Cardiac fibroblast (primary cell): ENCODE data around the gene SH2D5.

Experiments used
- DNase-seq, 2 donors: peaks; one replicate each; pipeline versions ENCODE4 v3.0.0 to v3.0.0-alpha.2; 2010; ENCODE audit warnings: low read depth in 2 of 2
- H3K4me3 ChIP-seq, 2 donors: replicated peaks in 1 of 2; 1 replicate in 1 of 2; 2 replicates in 1 of 2; pipeline ENCODE4 v1.5.1; 2011; ENCODE audit warnings: low read depth in 2 of 2, low read length in 2 of 2, mild to moderate bottlenecking in 2 of 2, moderate library complexity in 1 of 2
- TF ChIP-seq, protein P1 (sequence below): IDR thresholded peaks from one replicate; pipeline ENCODE4 v1.5.1; 2011; ENCODE audit warnings: low read depth, mild to moderate bottlenecking, low read length, inconsistent platforms

SH2D5 gene

DNA sequence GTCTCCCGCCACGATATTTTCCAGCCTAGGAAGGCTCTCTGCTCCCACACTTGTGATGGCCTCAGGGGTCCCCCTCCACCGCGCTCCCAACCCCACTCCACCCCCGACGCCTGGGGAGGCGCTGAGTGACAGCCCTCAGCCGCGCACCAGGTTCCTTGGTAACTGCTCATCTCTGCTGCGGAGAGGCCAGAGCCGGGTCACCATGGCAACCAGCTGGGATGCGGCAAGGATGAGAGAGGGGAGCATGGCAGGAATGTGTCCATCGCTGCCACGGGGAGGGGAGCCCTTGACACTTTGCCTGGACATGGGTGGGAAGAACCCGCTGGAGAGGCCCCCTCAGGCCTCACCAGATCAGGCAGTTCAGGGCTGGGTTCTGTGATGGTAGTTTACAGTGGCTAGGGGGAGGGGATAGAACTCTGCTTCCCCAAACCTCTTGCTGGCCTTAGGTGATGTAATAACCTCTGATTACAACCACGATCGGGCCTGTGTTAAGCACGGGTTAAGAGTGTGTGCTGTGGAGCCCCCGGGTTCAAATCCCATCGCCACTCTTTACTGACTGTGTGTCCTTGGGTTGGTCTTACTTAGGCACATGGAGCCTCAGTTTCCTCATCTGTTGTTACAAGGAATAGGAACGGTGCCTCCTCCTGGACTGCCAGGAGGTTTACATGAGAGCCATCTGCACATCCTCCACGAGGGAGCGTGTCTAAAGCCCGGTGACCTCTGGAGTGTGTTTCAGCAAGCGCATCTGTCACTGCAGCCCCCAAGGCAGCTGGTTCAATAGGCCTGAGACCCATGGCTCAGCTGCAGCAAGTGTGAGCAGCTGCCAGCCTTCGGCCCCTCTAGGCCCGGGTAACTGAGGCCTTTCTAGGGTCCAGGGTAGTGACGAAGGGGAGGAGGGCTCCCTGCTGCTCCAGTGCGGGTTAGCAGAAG, 21.0 kb downstream of the SH2D5 start:
- no peak for DNase-seq
- TF ChIP-seq, protein P1, sequence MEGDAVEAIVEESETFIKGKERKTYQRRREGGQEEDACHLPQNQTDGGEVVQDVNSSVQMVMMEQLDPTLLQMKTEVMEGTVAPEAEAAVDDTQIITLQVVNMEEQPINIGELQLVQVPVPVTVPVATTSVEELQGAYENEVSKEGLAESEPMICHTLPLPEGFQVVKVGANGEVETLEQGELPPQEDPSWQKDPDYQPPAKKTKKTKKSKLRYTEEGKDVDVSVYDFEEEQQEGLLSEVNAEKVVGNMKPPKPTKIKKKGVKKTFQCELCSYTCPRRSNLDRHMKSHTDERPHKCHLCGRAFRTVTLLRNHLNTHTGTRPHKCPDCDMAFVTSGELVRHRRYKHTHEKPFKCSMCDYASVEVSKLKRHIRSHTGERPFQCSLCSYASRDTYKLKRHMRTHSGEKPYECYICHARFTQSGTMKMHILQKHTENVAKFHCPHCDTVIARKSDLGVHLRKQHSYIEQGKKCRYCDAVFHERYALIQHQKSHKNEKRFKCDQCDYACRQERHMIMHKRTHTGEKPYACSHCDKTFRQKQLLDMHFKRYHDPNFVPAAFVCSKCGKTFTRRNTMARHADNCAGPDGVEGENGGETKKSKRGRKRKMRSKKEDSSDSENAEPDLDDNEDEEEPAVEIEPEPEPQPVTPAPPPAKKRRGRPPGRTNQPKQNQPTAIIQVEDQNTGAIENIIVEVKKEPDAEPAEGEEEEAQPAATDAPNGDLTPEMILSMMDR = no peak
- H3K4me3 ChIP-seq = no peak overlapping the region

DNA sequence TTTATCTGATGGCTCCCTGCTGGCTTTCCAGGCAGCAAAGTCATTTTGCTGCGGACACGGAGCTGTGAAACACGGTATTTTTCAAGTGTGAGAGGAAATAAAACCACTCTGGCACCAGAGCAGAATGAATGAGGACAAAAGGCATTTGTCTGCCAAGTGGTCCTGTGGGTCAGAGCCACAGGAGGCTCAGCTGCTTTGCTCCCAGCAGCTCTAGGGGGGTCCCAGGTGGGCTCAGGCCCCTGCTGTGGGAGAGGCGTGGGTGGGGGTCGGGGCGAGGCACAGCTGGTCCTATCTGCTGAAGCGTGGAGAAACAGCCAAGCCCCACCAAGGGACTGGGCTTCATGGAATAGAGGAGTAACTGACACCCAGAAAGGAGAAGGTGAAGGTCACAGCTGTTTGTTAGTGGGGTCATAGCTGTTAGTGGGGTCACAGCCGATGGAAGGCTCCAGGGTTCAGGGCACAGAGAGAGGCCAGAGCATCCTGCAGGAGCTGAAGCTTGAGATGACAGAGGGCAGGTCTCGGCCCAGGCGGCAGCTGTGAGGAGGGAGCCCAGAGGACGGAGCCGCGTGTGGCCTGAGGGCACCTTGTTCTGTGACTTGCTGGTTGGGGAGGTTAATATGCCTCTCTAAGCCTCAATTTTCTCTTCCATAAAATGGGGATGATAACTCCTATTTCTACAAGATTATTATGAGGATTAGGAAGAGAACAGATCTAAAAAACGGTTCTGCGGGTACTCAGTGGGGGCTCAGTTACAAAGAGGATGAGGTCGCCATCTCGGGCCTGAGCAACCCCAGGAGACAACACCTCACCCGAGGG, 21.8 kb downstream of the SH2D5 start:
- no peak for DNase-seq
- H3K4me3 ChIP-seq = no peak overlapping the region
- TF ChIP-seq, protein P1 = no peak

DNA sequence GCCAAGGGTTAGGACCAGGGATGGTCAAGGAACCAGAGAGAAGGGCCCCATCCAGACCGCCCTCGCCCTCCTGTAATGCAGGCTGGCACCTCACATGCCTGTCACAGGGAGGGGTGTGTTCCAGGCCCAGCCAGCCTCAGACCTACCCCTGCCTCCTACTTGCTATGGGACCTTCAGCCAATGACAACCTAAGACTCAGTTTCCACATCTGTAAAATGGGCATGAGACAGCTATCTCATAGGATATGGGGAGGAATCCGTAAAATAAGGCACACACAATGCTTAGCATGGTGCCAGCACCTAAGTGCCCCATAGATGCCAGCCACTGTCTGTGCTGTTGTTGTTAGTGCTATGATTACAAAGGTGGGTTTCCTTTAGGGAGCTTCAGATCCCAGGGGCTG, 22.6 kb downstream of the SH2D5 start:
- DNase-seq = no peak
- H3K4me3 ChIP-seq = no peak overlapping the region
- TF ChIP-seq, protein P1 = no peak

DNA sequence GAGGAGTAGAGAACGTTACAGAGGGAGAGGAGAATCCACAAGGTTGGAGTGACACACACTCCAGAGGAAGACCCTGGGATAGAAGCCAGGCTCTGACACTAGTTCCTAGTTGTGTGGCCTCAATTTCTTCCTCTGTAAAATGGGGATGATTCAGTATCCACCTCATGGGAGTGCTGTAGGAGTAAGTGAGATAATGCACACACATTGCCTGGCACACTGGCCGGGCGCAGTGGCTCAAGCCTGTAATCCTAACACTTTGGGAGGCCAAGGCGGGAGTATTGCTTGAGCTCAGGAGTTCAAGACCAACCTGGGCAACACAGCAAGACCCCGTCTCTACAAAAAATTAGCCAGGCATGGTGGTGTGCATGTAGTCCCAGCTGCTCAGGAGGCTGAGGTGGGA, 23.6 kb downstream of the SH2D5 start:
- no peak for DNase-seq
- TF ChIP-seq, protein P1 = no peak
- no peak overlapping the region for H3K4me3 ChIP-seq

DNA sequence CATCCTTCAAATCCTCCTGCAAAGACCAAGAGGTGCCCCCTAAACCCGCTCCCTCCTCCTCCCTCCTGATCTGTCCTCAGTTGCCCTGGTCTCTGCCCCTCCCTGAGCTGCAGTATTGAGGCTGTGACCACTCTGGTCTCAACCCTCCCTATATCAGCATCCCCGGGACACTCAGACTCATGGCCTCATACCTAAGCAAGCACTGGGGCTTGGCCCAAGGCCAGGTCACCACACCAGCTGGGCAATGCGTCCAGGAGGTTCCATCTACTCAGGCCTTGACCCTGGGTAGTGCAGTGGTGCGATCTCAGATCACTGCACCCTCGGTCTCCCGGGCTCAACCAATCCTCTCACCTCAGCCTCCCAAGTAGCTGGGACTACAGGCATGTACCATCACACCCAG, 24.4 kb downstream of the SH2D5 start:
- TF ChIP-seq, protein P1 = no peak
- H3K4me3 ChIP-seq = no peak overlapping the region
- no peak for DNase-seq

DNA sequence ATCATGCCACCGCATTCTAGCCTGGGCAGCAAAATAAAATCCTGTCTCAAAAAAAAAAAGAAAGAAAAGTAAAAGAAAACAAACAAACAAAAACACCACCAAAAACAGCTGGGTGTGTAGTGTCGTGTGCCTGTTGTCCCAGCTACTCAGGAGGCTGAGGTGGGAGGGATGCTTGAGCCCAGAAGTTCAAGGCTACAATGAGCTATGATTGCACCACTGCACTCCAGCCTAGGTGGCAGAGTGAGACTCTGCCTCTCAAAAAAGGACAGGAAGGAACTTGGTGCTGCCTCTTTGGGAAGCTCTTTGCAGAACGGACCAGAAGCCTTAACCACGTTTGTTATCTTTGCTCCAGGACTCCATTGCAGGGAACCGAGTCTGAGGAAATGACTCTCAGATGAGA, 25.7 kb downstream of the SH2D5 start:
- H3K4me3 ChIP-seq = no peak overlapping the region
- TF ChIP-seq, protein P1 = no peak
- no peak for DNase-seq
